GM12892 (cell line): Measurements from ENCODE around the gene FBXO38.

Source experiments
- DNase-seq: peaks from one replicate; pipeline ENCODE4 v3.0.0; 2011; ENCODE audit not compliant: insufficient read length
- FAIRE-seq: peaks from 2 replicates; lab custom pipeline; 2011; peaks lifted over from hg19 to GRCh38; lab: Jason Lieb, UNC
- POLR2A ChIP-seq: IDR thresholded peaks from 2 replicates; pipeline ENCODE4 v1.6.1; 2011; ENCODE audit warnings: low read depth, low read length, control low read depth
- POLR2AphosphoS5 ChIP-seq: IDR thresholded peaks from 2 replicates; pipeline ENCODE4 v1.6.1; 2011; ENCODE audit warnings: low read depth, low read length, control low read depth
- TAF1 ChIP-seq: IDR thresholded peaks from 2 replicates; pipeline ENCODE4 v1.6.1; 2011; ENCODE audit warnings: low read depth, mild to moderate bottlenecking, control low read depth, low read length, borderline replicate concordance

FBXO38 gene

DNA sequence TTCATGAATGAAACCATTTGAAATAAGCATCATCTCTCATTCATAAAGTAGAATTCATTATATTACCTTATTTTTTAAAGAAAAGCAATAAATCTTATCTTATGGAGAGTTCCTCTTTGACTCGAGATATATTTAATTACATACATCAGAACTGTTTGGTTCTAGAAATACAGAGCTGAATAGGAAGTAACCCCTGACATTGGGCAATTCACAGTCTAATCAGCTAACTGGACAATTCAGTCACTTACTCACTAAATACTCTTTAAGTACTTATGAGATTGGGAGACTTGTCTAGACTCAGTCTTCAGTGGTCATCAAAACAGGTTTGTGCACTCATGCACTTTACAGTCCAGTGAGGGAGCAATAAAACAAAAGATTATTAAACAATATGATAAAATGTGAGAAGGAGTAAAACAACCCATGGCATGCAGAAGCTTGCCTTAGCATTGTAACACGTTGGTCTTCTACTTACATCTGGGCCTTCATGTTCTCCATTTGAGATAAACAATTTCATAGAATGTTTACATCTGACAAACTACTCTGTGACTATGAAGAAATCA lies 11.5 kb upstream of the FBXO38 start:
- FAIRE-seq (no peak), DNase-seq (no peak)

DNA sequence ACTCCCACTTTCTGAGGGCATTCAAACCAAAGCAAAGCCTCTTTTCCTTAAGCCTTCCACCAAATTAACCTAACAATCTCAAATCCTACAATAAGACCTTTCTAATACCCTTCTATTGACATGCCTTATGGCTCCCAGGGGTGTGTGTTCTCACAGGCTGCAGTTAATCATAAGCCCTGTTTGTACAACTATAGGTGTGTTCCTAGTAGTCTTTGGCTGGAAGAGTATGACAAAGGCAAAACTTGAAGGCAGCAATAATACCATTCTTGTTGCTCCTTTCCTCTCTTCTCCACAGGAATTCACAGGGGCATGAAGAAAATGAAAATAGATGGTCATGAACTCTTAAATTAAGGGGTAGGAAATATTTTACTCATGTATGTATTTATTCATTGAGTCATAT lies 10.9 kb upstream of the FBXO38 start:
- no peak for DNase-seq
- no peak for FAIRE-seq
- TF ChIP-seq POLR2AphosphoS5 (no peak), TAF1 (no peak)

More for the DNA sequence above, 11.5 kb upstream of the FBXO38 start:
- no peak for TF ChIP-seq POLR2AphosphoS5
- TF ChIP-seq POLR2A, result no peak
- TF ChIP-seq TAF1, result no peak

GRCh38 chr5:148374690-148375360 lies 8.9 kb upstream of the FBXO38 start:
- FAIRE-seq (peak; percentile 21), DNase-seq (no peak)
- no peak for TF ChIP-seq POLR2A

DNA sequence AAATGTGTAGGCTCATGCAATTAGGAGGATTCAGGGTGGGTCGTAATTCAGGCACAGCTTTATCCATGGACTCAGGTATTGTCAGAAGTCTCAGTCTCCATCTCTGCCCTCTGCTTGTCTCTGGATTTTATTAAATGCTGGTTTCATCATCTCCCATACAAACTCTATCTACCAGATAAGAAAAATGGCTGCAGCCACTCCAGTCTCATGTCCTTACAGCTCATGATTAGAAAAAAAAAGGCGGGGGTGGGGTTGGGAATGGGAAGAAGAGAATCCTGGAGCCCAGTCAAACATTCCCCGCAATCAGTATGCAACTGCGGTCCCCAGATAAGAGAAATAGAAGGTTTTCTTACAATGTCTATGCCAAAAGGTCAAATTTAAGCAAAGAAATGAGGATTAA lies 7.6 kb upstream of the FBXO38 start:
- TF ChIP-seq POLR2AphosphoS5 (no peak), TAF1 (no peak), POLR2A (no peak)
- no peak for FAIRE-seq
- DNase-seq, result no peak

GRCh38 chr5:148378670-148379069 lies 5.1 kb upstream of the FBXO38 start:
- no peak for DNase-seq
- no peak for FAIRE-seq
- TF ChIP-seq POLR2AphosphoS5 (no peak), TAF1 (no peak), POLR2A (no peak)

DNA sequence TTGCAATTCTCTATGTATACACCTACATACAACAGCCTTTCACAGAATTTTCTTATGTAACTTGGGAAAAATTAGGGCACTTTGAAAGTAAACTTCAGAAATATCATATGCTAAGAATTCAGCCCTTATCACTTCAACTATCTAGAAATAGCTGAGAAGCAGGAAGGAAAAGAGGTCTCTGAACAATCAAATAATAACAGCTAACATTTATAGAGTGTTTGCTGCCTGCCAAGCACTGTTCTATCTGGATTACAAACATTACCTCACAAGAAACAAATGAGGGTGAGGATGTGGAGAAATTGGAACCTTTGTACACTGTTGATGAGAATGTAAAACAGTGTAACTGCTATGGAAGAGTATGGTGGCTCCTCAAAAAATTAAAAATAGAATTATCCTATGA lies 4.4 kb upstream of the FBXO38 start:
- TF ChIP-seq POLR2AphosphoS5 (no peak), POLR2A (no peak), TAF1 (no peak)
- FAIRE-seq (no peak), DNase-seq (no peak)

GRCh38 chr5:148381906-148382305 lies 1.9 kb upstream of the FBXO38 start:
- DNase-seq (no peak), FAIRE-seq (no peak)
- TF ChIP-seq POLR2A, result no peak
- no peak for TF ChIP-seq TAF1
- no peak for TF ChIP-seq POLR2AphosphoS5

DNA sequence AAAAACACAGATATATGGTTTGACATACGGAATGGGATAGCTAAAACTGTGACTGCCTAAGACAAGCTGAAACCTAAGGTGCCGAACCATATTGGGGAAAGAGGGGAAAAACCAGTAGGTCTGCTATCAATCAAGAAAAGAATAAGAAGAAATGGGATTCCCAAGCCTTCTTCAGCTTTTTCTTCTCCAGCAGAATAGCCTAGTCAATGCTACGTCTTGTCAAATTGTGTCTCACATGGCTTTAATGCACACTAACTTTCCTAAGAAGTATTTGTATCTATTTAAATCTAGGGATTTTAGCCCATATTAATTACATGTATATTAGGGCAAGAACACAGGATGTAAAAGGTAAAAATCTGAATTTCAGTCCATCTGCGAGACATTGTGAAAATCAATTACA lies 797 bp upstream of the FBXO38 start:
- DNase-seq (no peak), FAIRE-seq (peak; percentile 30)
- TF ChIP-seq POLR2A, result no peak
- no peak for TF ChIP-seq POLR2AphosphoS5
- TF ChIP-seq TAF1, result no peak

DNA sequence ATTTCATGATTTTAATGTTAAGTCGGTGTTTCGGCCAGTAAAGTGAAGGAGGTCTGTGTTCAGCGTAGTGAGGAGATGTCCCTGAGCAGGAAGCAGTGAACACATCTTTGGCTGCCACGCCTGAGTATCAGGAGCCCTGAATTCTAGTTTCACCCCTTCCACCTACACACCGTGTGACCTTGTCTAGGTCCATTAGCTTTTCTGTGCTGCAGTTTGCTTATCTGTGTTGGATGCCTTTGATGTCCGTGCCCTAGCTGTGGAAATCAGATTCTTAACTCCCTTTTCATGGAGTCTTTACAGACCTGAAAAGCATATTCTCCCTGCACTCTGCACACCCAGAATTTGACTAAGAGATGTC lies 601 bp downstream of the FBXO38 start:
- FAIRE-seq (peak; percentile 72), DNase-seq (peak; percentile 8)
- TF ChIP-seq POLR2A, result no peak

DNA sequence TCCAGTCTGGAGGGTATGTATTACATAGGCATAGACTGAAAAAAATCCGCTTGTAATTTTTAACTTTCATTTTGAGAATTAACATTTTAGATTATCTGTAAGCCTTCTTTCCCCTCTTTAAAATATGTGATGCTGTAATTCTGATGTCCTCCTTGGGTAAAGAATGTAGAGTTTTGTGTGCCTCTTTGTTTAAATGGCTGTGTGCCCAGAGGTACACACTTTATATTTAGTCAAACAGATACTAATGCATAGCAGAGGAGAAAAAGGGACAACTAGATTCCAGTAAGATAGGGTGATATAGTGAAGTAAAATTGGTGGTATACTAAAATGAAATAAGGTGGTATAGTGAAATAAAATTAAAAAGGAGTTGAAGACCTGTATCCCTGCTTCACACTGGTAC lies 1.3 kb downstream of the FBXO38 start:
- TF ChIP-seq POLR2AphosphoS5, result no peak
- no peak for TF ChIP-seq TAF1
- TF ChIP-seq POLR2A, result no peak
- FAIRE-seq (no peak), DNase-seq (no peak)

- FAIRE-seq, result no peak
- TF ChIP-seq TAF1 (no peak), POLR2AphosphoS5 (no peak; the same call in 1 of the 2 replicates), POLR2A (no peak)
- no peak for DNase-seq
Measured at GRCh38 chr5:148386041-148386440, 2.3 kb downstream of the FBXO38 start.

GRCh38 chr5:148387325-148387724 lies 3.6 kb downstream of the FBXO38 start:
- DNase-seq (no peak), FAIRE-seq (no peak)
- no peak for TF ChIP-seq POLR2A
- TF ChIP-seq POLR2AphosphoS5, result no peak
- TF ChIP-seq TAF1, result no peak
